GM13976 (cell line): ENCODE measurements around the gene HSP90AA1.

Experiments
- DNase-seq: peaks from one replicate; pipeline ENCODE4 v3.0.0; 2012; ENCODE audit warnings: low spot score
- CTCF ChIP-seq: IDR thresholded peaks from 2 replicates; pipeline ENCODE4 v1.5.1; 2012; ENCODE audit warnings: borderline replicate concordance, mild to moderate bottlenecking; ENCODE audit not compliant: insufficient read depth; ENCODE audit errors: extremely low read depth, missing control alignments, control extremely low read depth
- in situ Hi-C: fragments of 300-500 bp; cut with MboI; formaldehyde crosslinking; loops from one replicate; pipeline ENCODE4 v1.12.0; 2022; ENCODE audit warnings: low sequenced_read_pairs, mixed read lengths, inconsistent platforms; ENCODE audit not compliant: unreplicated experiment

Gene HSP90AA1

GRCh38 chr14:102057480-102058114, 29.2 kb downstream of the HSP90AA1 start:
- no peak for DNase-seq
- in situ Hi-C loops, result loop anchor here (10.0 kb wide), 1 partner anchor 257 kb away; the partner anchor contains the start of gene ZNF839
- TF ChIP-seq CTCF, result no peak

DNA sequence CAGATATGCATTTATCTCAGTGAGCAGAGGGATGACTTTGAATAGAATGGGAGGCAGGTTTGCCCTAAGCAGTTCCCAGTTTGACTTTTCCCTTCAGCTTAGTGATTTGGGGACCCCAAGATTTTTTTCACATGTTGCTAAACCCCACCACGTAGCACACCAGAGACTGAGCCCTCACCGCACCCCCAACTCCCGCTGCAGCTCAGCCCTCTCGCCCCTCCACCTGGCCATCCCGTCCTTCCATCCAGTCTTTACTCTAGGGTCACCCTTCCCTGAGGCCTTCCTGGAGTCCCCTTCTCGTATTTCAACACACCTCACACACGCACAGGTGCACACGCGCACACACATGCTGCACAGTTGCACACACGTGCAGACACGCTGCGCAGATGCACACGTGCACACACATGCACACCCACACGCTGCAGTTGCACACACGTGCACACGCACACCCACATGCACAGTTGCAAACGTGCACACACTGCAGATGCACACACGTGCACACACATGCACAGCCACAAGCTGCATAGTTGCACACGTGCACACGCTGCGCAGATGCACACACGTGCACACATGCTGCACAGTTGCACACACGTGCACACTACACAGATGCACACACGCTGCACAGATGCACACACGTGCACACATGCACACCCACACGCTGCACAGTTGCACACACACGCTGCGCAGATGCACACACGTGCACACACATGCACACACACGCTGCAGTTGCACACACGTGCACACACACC, 30.0 kb downstream of the HSP90AA1 start:
- no peak for TF ChIP-seq CTCF
- no peak for DNase-seq
- in situ Hi-C loops, result loop anchor here (10.0 kb wide), 1 partner anchor 258 kb away; the partner anchor contains the start of gene ZNF839

DNA sequence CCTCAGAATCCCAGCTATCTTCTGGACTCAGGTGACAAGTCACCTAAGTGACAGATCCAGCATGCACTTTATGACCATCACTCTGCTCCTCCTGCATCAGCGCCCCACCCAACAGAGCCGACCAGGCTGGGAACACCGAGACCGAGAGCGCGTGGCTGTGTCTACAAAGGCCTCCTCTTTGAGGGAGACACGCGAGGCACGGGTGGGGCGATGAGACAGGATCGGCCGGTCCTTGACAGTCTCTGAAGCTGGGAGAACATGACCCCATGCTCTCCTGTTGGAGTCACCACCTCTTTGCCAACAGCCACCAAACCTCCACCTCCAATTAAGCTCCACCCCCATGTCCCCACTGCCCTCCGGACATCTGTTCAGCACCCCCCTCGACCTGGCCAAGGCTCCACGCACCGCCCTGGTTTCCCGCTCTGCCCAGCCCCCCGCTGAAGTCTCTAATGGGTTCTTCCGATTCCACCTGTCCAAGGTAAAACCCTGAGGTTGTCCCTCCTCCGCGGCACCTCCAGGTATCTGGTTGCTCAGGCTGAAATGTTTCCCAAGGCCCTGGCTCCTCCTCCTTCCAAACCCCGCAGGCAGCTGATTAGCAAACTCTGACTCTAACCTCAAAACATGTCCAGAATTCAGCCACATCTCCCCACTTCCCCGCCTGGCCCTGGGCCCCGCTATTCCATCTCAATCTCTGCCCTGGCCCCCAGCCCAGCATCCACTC, 31.5 kb downstream of the HSP90AA1 start:
- no peak for TF ChIP-seq CTCF
- in situ Hi-C loops, result loop anchor here (10.0 kb wide), 1 partner anchor 259 kb away; the partner anchor contains the start of gene ZNF839
- DNase-seq, result no peak

DNA sequence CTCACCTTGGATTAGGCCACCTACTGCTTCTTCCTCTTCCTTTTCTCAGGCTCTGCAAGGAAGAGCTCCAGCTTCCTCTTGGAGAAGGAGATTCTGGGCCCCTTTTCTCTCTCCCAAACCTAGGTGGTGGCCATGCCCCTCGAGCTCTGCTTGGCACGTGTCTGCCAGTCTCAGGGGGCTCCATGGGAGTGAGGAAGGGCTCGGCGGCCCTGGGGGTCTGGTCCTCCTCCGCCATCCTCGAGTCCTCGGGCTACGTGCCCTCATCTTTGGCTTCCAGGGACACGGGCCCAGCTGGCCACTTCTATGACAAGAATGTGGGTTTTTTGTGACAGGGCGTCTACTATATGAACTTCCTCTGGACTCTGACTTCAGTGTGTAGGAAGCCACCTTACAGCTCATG, 34.3 kb downstream of the HSP90AA1 start:
- DNase-seq, result no peak
- in situ Hi-C loops, result loop anchor here (10.0 kb wide), 1 partner anchor 262 kb away; the partner anchor contains the start of gene ZNF839
- TF ChIP-seq CTCF, result no peak

DNA sequence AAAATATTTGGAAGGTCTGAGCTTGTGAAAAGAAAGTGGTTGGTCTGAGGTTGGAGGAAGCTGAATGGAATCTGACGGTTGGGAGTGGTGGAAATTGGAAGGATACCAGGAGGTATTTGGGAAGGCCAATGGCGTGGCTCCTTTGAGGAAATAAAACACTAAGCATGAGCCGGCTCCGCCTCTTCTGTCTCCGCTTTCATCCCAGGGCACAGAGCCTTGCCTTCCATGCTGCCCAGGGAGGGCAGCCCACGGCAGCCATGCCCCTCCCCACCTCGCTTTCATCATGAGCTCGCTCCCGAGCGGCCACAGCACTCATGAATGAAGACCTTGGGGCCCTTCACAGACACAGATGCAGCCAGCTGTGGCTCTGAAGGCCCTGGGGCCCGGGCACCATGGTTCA, 36.2 kb downstream of the HSP90AA1 start:
- in situ Hi-C loops, result loop anchor here (10.0 kb wide), 1 partner anchor 264 kb away; the partner anchor contains the start of gene ZNF839
- no peak for DNase-seq
- TF ChIP-seq CTCF, result no peak

- in situ Hi-C loops, result loop anchor here (10.0 kb wide), 1 partner anchor 265 kb away; the partner anchor contains the start of gene ZNF839
- no peak for DNase-seq
- TF ChIP-seq CTCF, result no peak
Measured at GRCh38 chr14:102050026-102050405, 36.8 kb downstream of the HSP90AA1 start.
